GM18517 (cell line): Measurements from ENCODE around the gene BANP.
A peak's percentile ranks its signal among the peaks of the same experiment; 100 is the strongest.

Source experiments
- ATAC-seq: cut with Tn5 transposase; IDR thresholded peaks from one replicate; pipeline ENCODE4 v1.9.1; 2021; ENCODE audit warnings: mild to moderate bottlenecking, moderate library complexity; ENCODE audit not compliant: unreplicated experiment

The BANP gene

DNA sequence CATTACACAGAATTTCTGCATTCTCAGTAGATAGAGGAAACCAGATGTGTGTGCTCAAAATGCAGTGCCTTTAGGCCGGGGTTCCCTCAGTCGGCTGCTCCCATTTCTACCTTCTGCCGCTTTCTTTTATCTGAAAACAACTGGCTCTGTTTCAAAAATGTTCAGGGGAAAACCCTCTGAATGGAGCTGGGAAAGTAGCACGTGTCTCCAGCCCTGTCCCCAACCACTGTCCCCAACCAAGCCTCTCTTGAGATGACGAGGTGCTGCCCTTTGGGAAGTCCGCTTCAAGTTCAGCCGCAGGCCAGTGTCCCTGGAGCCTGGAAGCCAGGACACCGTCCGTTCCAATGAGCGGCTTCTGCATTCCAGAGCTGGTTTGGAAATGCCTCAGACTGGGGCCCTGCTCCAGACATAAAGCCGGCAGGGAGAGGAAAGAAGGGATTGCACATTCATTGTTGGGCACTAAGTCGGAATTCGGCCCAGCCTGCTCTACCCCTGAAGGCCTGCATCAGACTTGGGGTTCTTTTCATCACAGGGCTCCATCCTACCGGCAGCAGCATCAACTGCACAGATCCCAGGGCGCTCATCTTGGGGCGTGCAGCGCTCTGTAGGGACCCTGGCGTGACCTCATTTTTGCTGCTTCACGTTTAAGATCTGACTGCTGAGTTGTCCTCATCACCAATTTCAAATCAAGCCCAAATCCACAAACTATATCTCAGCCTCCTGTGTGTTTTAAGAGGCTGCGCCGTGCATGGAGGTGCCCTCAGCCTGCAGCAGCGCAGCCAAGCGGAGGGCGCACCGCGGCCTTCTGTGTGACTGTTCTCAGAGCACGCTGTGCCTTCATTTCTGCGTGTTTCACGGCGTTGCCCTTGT lies 111.3 kb downstream of the BANP start:
- ATAC-seq: no peak

DNA sequence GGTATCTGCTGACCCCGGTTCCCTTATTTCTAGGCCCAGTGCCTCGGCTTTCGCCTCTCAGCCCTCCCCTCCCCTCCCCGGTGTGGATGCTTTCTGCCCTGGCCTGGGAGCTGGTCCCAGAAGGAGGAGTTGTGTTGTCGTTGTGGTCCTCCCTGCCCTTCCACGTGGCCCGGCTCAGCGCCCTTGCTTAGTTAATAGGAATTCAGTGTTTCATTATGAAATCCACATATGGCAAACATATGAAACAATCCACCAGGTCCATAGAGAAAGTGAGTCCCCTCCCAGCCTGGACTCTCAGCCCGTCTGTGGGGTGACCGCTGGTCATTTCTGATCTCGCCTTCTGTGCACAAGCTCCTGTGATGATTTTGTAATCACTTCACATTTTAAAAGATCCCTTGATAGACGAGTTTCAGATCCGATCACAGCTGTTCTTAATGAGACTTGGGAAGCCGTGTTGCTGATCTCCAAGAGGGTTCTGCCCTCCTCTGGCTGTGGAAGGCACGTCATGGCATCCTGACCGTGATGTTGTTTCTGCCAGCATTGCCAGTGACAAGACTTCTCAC lies 112.1 kb downstream of the BANP start:
- ATAC-seq: no peak

DNA sequence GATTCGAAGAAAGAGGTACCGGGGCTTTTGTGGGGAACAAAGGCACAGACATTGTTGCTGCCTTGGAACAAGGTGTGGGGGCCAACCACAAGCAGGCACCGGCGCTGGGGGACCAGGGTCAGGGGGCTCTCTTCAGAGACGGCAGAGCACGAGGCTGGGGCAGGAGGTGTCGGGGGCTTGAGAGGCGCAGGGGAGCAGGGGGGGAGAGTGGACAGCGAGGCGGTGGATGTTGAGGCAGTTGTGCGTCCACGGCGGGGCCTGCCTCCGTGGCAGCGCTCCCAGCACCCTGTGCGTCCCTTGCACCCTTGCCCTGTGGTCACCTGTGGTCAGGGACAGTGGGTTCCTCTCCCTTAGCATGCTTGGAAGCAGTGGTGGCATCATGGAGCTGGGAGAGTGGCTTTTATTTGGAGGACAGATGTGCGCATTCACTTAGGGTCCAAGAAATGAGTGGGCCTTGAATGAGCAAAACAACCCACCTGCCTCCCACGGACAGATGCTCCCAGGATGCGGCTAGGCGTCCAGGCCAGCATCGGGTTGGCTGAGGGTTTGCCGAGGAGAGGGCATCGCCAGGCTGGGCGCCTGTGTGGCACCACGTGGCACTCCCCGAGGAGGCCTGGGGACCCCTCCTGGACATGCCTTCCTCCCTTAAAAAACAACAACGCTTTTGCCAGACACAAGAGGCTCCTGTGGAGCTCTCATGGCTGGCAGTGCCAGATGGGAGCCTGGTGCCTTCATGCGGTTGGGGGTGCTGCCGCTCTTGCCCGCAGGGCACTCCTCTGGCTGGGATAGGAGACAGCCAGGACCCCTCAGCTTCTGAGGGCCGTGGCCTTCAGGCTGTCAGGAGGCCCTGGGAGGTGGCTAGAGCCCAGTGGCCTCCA lies 113.0 kb downstream of the BANP start:
- ATAC-seq: no peak

DNA sequence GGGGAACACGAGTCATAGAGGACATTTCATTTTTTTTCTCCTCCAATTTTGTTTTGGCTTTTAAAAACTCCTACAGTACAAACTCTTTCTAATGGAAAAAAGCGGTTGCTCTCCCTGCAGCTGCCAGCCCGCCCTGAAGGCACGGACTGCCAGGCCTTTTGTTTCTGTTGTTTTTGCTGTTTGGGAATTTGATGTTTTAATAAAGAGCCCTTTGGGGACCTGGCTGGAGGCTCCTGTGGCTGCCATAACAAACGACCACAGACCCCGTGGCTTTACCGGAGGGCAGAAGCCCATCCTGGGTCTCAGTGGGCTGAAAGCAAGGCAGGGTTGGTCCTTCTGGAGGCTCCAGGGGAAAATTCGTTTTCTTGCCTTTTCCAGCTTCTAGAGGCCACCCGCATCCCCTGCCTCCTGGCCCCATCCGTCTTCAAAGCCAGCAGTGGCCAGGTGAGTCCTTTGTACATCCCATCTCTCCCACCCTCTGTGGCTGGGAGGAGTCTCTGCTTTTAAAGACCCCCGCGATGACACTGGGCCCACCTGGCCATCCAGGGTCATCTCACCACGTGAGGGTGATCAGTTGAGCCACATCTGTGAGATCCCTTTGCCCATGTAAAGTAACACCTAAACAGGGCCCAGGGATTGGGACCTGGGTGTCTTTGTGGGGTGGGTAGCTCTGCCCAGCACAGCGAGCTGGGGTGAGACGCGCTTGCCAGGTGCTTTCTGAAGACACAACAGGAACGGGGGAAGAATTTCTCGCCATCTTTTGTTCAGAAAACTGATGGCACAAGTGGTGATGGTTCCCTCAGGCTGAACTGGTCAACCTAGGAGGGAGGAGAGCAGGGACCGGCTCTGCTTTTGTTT lies 113.9 kb downstream of the BANP start:
- ATAC-seq: no peak

DNA sequence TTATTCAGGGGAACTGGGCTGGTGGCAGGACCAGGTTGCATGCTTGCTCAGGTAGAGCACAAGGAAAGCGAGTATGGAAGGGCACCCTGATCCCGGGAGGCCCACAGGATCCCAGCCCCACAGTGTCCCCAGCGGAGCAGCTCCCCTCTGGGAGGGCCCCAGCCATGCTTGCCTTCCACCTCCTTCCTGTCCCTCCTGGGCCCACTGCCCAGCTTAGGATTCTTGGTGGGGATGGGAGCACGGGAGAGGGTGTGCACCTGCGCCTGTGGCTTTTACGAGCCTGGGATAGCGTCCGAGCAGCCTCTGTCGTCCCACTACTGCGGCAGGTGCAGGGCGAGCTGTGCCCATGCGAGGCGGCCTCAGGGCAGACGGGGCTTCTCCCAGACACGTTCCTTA lies 114.5 kb downstream of the BANP start:
- ATAC-seq: no peak

DNA sequence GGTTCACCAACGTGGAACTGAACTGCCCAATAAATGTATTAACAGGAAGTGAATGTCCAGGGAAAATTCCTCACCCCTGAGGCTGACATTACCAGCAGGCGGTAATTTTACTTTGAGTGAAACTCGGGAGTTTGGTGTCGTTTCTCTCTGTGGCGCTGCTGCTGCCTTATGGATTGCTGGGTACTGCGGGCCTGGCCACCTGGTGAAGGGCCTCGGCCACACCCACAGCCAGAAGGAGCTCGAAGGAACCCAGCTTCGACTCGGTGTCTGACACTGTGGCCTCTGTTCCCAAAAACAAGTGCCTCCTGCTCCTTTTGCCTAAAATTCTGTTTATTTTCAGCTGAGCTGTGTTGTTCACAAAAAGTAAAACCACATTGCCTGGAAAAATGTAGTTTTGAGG lies 115.0 kb downstream of the BANP start:
- ATAC-seq: no peak

DNA sequence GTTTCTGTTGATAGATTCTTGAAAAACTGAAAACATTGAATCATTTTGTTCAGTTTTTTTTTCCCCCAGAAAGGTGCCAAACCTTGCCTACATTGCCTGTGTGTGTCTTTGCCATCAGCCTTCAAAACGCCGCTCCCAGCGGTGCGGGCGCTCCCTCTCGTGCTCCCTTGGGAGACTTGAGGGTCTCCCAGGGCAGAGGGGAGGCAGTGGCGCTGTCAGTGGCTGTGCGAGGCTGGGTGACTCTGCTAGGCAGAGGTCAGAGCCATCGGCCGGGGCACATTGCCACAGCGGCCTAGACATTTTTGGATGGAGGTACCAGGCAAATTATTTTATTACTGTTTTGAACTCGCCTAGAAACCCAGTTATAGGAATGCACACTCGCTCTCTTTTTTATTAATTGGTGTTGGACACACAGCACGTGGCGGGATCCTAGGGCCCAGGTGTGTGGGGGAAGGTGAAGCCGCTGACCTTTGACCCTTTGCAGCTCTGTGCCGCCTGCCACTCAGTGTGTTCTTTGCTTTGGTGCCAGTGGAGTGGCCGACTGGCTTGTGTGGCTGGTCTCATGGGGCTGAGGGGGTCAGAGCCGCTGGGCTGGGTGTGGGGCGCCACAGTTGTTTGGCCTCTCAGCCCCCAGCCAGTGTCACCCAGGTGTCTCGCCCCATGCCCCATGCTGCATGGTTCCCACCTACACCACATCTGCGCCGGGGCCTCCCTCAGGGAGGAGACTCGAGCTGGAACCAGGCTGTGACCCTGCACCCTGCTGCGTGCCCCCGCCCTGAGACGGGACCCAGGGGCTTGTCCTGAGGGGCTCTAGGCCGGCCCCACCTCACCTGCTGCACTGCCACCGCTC lies 115.7 kb downstream of the BANP start:
- ATAC-seq: no peak

DNA sequence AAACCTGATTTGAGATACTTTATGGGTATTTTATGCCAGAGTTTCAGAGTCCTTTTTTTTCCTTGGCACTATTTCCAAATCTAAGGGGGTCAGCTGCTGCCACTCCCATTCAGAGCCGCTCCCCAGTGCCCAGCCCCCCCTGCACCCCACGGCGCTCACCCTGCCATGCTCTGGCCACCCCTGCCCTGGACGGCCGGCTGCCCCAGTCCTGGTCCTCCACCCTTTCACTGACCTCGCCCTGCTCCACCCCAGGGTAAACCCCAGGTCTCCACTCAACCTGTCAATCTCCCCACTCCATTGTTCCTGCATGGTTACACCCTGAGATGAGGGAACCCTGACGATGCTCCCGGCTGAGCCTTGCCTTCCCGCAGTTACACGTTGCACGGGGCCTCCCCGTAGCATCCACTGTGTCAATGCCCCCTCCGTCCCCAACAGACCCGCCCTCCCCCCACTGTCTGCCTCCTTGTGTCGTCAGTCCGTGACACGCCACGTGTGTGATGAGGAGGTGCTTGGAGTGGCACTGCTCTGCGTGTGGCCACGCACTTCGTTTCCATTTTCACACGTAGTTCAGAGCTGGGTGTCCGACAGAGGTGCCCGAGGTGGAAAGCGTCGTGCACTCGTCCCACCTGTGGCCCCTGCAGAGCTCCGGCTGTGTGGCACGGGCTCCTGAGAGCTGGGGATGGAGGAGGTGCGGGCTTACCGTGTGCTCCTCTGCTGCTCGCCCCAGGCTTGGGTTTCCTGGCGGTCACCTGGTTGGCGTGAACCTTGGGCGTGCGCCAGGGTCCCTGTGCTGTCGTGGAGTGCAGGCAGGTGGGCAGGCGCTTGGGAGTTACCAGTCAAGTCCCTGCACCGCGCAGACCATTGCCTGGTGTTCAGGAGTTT lies 116.5 kb downstream of the BANP start:
- ATAC-seq: no peak

DNA sequence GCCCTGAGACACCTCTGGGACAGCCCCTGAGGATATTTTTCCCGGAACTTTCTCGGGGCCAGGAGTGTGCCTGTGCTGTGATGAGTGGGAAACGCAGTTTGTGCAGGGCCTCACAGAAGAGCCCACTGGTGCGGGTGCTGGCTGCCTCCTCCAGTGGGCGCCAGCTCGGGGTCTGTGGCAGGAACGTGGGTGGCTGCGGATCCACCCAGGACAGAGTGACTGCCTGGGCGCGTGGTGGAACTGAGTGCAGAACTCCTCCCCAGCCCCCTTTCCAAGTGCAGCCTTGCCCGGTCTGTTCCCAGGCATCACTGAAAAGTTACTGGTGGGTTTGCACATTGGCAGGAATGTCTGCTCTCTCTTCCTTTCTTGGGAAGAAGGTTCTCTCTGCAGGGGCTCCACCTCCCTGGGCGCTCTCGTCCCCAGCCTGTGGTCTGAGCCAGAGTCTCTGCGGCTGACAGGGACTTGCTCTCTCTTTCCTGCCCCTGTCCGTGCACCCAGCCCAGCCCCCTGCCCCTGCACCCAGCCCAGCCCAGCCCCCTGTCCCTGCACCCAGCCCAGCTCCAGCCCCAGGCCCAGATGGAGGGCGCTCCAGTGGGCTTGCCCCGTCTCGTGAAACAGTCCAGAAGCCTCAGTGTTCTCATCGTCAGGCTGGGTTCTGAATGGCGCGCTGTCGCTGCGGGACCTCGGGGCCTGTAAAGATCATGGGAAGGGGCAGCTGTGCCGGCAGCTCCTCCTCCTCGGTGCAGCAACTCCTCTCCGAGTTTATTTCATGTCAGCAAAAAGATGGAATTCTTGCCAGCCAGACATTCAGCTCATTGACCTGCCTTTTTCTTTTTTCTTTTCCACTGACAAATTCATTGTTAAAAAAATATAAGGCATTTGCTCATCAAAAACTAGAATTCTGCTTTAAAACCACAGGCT lies 117.5 kb downstream of the BANP start:
- ATAC-seq: no peak

DNA sequence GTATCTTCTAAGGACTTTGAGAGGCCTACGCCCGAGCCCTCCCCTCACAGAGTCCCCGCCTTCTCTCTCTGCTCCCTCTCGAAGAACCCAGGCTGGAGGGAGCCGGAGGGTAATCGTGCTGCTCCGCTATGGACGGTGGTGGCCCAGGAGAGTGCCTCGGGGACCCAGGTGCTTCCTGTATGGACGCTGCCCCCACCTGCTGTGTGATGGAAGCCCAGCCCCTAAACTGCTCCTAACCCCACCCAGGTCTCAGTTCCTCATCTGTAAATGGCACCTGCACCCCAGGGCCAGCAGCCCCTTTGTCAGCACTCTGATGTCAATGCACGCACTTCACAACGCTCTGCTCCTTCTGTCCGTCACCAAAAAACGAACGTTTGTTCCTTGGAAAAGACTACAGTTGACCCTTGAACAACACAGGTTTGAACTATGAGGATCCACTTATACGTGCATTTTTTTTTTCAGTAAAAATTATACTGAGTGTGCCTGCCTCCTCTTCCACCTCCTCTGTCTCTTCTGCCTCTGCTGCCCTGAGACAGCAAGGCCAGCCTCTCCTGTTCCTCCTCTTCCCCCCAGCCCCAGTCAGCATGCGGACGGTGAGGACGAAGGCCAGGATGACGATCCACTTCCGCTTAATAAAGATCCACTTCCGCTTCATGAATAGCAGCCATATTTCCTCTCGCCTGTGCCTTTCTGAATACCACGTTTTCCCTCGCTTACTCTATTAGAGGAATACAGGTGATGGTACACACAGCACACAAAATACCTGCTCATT lies 118.3 kb downstream of the BANP start:
- peak; percentile 73 for ATAC-seq

DNA sequence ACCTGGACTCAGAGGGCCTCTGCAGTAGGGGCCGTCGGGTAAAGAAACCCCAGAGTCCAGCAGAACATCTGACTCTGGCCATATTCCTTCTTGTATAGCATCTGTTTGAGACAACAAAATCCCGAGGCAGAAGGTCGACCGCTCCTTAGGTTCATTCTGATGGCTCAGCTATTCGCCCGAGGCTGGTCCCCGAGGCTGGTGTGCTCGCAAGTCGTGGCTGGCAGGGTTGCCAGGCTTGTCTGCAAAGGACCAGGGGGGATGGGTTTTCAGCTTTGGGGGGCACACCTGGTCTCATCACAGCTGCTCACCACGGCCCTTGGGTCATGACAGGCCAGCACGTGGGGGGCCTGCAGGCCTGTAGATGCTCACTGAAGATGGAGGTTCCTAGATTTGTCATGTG lies 119.1 kb downstream of the BANP start:
- ATAC-seq: no peak

DNA sequence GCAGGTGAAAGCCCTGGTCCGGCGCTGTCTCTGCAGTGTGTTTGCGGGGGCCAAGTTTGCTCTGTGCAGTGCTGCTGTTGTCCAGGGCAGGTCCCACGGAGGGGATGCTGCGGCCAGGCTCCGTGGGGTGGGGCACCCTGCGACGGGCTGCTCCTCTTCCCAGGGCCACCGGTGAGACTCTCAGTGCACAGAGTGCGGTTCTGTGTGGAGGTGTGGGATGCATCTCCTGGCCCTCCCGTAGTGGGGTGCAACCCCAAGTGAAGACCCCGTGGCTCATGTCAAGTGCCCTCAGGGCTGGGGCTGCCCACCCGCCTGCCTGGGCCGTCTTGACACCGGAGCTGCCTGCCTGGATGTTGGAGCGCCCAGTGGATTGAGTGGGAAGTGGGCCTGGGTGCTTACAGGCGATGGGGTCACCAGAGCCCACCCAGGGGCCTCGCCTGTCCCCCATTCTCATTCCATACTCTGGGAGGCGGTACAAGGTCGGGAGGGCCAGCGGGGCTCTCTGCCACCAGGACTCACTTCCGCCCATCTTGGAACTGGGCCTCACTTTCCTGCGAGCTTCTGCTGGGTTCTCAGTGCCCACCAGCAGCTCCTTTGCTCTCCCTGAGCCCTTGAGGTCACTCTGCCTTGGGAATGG lies 119.9 kb downstream of the BANP start:
- no peak for ATAC-seq

DNA sequence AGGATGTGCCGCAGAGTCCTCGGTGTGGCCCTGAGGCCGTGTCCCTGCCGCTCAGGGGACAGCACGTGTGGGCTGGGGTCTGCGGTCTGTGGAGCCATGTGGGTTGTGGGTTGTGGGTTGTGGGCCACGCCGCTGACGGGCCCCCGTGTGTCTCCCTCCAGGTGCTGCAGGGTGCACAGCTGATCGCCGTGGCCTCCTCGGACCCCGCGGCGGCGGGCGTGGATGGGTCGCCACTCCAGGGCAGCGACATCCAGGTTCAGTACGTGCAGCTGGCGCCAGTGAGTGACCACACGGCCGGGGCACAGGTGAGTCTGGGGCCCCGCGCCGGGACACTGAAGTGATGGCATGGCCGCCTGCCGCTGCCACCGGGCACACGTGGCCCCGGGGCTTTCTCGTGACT lies 120.7 kb downstream of the BANP start:
- no peak for ATAC-seq

DNA sequence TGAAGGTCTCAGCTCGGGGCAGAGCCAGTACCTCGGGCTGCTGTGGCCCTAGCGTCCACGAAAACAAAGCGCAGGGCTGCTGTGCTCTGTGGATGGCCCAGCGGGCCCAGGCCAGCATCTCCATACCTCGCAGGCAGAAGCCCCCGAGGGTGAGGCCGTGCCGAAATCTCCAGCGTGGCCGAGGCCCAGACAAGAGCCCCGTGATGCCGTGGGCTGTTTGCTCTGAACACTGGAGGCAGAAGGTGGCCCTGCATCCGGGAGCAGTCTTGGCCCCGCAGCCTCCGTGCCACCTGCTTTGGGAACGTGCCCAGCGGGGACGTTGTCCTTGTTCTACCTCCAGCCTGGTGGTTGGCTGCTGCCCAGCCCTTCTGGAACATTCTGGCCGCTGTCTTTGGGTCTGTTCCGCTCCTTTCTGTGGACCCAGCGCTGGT lies 121.4 kb downstream of the BANP start:
- ATAC-seq: no peak

DNA sequence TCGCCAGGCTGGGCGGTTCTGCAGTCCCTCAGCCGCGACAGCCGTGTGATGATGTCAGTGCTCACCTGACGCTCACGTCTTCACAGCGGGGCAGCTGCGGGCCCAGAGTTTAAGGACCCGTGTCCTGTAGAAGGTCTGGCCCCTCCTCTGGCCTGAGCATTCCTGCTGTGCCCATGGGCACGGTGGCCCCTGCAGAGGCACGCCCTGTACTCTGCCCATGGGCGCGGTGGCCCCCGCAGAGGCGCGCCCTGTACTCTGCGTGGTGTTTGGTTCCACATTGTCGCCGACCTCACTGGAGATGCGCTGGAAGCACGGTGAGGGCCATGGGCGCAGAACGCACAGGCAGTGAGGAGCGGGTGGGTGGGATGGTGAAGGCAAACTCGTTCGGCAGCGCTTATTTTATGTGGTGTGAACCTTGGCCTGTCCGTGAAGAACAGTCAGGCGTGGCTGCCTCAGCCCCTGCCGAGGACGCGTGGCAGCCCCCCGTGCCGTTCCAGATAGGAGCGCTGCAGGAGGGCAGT lies 122.0 kb downstream of the BANP start:
- ATAC-seq: no peak

DNA sequence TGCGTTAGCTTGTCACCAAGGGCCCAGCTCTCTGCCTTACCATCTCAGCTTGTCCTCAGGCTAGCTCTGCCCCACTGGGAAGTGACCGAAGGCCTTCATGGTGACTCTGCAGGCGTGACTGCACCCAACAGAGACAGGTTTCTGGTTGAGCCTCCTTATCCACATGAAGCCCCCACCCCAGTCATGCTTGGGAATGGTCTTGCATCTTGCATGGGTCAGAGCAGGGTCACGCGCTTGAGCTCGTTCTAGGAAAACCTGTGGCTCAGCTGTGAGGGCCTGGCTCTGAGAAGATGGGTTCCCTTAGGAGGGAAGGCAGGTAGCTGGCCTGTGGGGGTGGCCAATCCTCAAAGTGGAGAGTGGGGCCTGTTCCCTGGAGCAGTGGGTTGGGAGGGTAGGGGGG lies 122.8 kb downstream of the BANP start:
- no peak for ATAC-seq
